ENCODE results near the gene SLC43A2.
"Not testable (repeated sequence)": the region's sequence is repeated elsewhere in the genome, so short reads cannot be mapped to it uniquely, and the experiment has no call there.

The SLC43A2 gene

GRCh38 chr17:1533661-1534325 is 94.8 kb downstream of the SLC43A2 start:
- DNase-seq = no peak

GRCh38 chr17:1532836-1533602 is 95.6 kb downstream of the SLC43A2 start:
- peak; percentile 41 for DNase-seq

GRCh38 chr17:1529863-1530262 is 98.8 kb downstream of the SLC43A2 start:
- DNase-seq = no peak

GRCh38 chr17:1526876-1527275 is 101.8 kb downstream of the SLC43A2 start:
- DNase-seq = not testable (repeated sequence)

- DNase-seq = no peak
Observed at GRCh38 chr17:1522626-1523025, 106.0 kb downstream of the SLC43A2 start.

GRCh38 chr17:1521086-1521640 is 107.5 kb downstream of the SLC43A2 start:
- DNase-seq = no peak

DNA sequence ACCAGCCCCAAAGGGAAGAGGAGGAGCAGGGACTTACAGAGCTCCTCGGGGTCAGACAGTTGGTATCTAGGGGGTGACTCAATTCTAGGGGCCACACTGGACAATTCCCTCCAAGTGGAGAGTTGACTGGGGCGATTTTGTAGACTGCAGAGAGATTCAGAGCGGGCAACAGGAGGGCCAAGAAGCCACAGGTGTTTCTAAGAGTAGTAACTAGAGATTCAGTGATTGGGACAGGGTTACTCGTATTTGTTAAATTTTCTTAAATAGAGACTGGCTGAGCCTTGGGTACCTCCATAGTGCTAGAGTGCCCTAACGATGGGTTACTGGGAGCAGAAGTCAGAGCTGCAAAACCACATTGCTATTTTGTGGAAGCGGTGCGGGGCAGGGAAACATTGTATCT is 109.0 kb downstream of the SLC43A2 start:
- no peak for DNase-seq
